ENCODE measurements around the gene BBS7. TPM values are rescaled to one million over a fixed set of nuclear protein-coding genes. Genes with fewer than 3 reads are reported as not detected.

The BBS7 gene
- total RNA-seq, 1 experiment from 2014 or later: 26.2 TPM

- H4K20me1 ChIP-seq (ENCODE audit: control insufficient read depth, insufficient read depth, insufficient read length): no peaks in the 10 kb centered on the region
Measured at GRCh38 chr4:121885115-121885514, 14.8 kb upstream of the BBS7 start.

More at GRCh38 chr4:121885115-121885514, 14.8 kb upstream of the BBS7 start:
- Histone ChIP-seq H2AFZ (ENCODE audit: low read length) (no peak overlapping the region), H3K14ac (ENCODE audit: insufficient read depth, low read length) (no peak overlapping the region), H4K5ac (ENCODE audit: insufficient read length, low read depth, low read length) (no peak overlapping the region), H3K4me2 (ENCODE audit: insufficient read depth, insufficient read length, low read length) (no peak overlapping the region), H3K23me2 (ENCODE audit: insufficient read length, low read depth, low read length, poor library complexity, severe bottlenecking) (no peaks in the 10 kb centered on the region), H4K91ac (ENCODE audit: insufficient read length, low read depth, low read length) (no peak overlapping the region), H2BK15ac (ENCODE audit: low read depth, low read length) (no peak overlapping the region), H2BK20ac (ENCODE audit: low read depth, low read length, poor library complexity, severe bottlenecking) (no peak overlapping the region), H2AK5ac (ENCODE audit: insufficient read length, low read length) (no peak overlapping the region), H3T11ph (ENCODE audit: low read length) (no peak overlapping the region), H3K79me1 (ENCODE audit: insufficient read depth, low read depth, low read length, poor library complexity, severe bottlenecking) (no peaks in the 10 kb centered on the region), H3K23ac (ENCODE audit: insufficient read length, low read depth, low read length) (no peak overlapping the region), H3K18ac (ENCODE audit: insufficient read length, low read depth, low read length) (no peak overlapping the region), H3K9me3 (ENCODE audit: control insufficient read depth, low read depth, low read length) (no peaks in the 10 kb centered on the region), H2BK5ac (ENCODE audit: insufficient read length, low read length) (no peak overlapping the region), H3K56ac (ENCODE audit: insufficient read length, low read depth, low read length) (no peak overlapping the region), H3K27me3 (ENCODE audit: insufficient read depth, low read length) (no peaks in the 10 kb centered on the region), H3K4ac (ENCODE audit: low read depth, low read length) (no peak overlapping the region), H2BK12ac (ENCODE audit: insufficient read length, low read depth, low read length) (no peak overlapping the region), H3K9ac (ENCODE audit: extremely low read depth, insufficient read length, low read length) (no peak overlapping the region), H2BK120ac (ENCODE audit: low read depth, low read length, poor library complexity, severe bottlenecking) (no peak overlapping the region), H3K79me2 (ENCODE audit: insufficient read depth, low read length) (no peaks in the 10 kb centered on the region), H3K4me1 (ENCODE audit: insufficient read depth, low read length) (no peaks in the 10 kb centered on the region), H4K8ac (replicated peaks; ENCODE audit: insufficient read length, low read depth, low read length) (no peak overlapping the region), H3K27ac (ENCODE audit: insufficient read length, low read depth, low read length) (no peak overlapping the region)
- no peak for DNase-seq
- no peaks in the 10 kb centered on the region for H3K9me3 Mint-ChIP-seq
- no peaks in the 10 kb centered on the region for H3K36me3 Mint-ChIP-seq (ENCODE audit: insufficient read depth in 1 of 3, low read depth in 3 of 3)
- no peak overlapping the region for H3K4me3 Mint-ChIP-seq
- peaks cover under 1% of the 10 kb centered on the region; the same call in 1 of the 2 replicates for H3K27me3 Mint-ChIP-seq (ENCODE audit: low read depth)
- TF ChIP-seq CTCF (conservative IDR thresholded peaks at IDR 0.05): no peak
- H3K4me1 Mint-ChIP-seq: peaks cover 0 to under 1% of the 10 kb centered on the region in 2 experiments; a peak in 1 of 4 replicates
- no CpG with 5 or more reads among the region's 2 CpGs for WGBS (ENCODE audit: extremely low coverage, insufficient read length, low lambda C conversion rate)
- H3K27ac Mint-ChIP-seq: no peak overlapping the region
